H1 (cell line): ENCODE results near the gene VIPR2. TPM values are rescaled to one million over a fixed set of nuclear protein-coding genes. Genes with fewer than 3 reads are reported as not detected.
A peak's percentile ranks its signal among the peaks of the same experiment; 100 is the strongest.

Experiments
- CTCF ChIA-PET: fragments of 300-600 bp; sonication (Branson Sonifier 250); formaldehyde crosslinking; loops from one replicate; lab custom pipeline; 2021; ENCODE audit not compliant: partially characterized antibody; lab: Charles Lee
- POLR2A ChIA-PET: fragments of 300-600 bp; sonication (Branson Sonifier 250); formaldehyde crosslinking; loops from one replicate; lab custom pipeline; 2021; ENCODE audit warnings: inconsistent platforms; ENCODE audit not compliant: partially characterized antibody; lab: Charles Lee
- DNase-seq, 2 experiments: peaks; one replicate each; pipeline versions ENCODE4 v3.0.0 to v3.0.0-alpha.2; 2010 to 2022; ENCODE audit warnings: low spot score in 2 of 2, low read depth in 1 of 2, mixed read lengths in 1 of 2
- FAIRE-seq: peaks from 2 replicates; lab custom pipeline; 2011; peaks lifted over from hg19 to GRCh38; lab: Jason Lieb, UNC
- H2AFZ ChIP-seq: 2 replicates; pipeline ENCODE4 v1.8.1; 2012; ENCODE audit warnings: low read length, inconsistent platforms
- H2AK5ac ChIP-seq: 2 replicates; pipeline ENCODE4 v1.6.1; 2013; ENCODE audit warnings: low read depth, low read length
- H2BK120ac ChIP-seq: replicated peaks from 2 replicates; pipeline ENCODE3; 2013; ENCODE audit warnings: low read depth, low read length, inconsistent platforms
- H2BK12ac ChIP-seq: 2 replicates; pipeline ENCODE4 v1.6.1; 2013; ENCODE audit warnings: low read depth, low read length
- H2BK15ac ChIP-seq: 2 replicates; pipeline ENCODE4 v1.6.1; 2013; ENCODE audit warnings: low read length
- H2BK20ac ChIP-seq: 2 replicates; pipeline ENCODE4 v1.6.1; 2013; ENCODE audit warnings: low read length
- H2BK5ac ChIP-seq: 2 replicates; pipeline ENCODE4 v1.6.1; 2013; ENCODE audit warnings: low read depth, low read length
- H3K14ac ChIP-seq: 2 replicates; pipeline ENCODE4 v1.6.1; 2013; ENCODE audit warnings: inconsistent platforms; ENCODE audit not compliant: insufficient read length
- H3K18ac ChIP-seq: 2 replicates; pipeline ENCODE4 v1.6.1; 2013; ENCODE audit warnings: low read length; ENCODE audit errors: extremely low read depth
- H3K23ac ChIP-seq: 2 replicates; pipeline ENCODE4 v1.6.1; 2013; ENCODE audit warnings: inconsistent platforms; ENCODE audit not compliant: insufficient read length
- H3K23me2 ChIP-seq: 2 replicates; pipeline ENCODE4 v1.6.1; 2013; ENCODE audit warnings: low read depth, low read length
- H3K27ac ChIP-seq: 2 replicates; pipeline ENCODE4 v1.6.1; 2011; ENCODE audit warnings: low read depth, low read length, inconsistent platforms
- H3K27me3 ChIP-seq, 4 experiments: replicated peaks in 1 of 4; 1 replicate in 1 of 4; 2 replicates in 3 of 4; pipeline versions ENCODE4 v1.6.1 to v1.8.1; 2011 to 2013; ENCODE audit warnings: low read length in 3 of 4, mild to moderate bottlenecking in 3 of 4, inconsistent platforms in 2 of 4, mixed read lengths in 2 of 4, moderate library complexity in 1 of 4; ENCODE audit not compliant: control insufficient read depth in 3 of 4, insufficient read depth in 3 of 4; ENCODE audit errors: extremely low read depth in 1 of 4
- H3K36me3 ChIP-seq, 4 experiments: 2 replicates each; pipeline versions ENCODE4 v1.6.1 to v1.8.1; 2011 to 2013; ENCODE audit warnings: mild to moderate bottlenecking in 4 of 4, low read length in 3 of 4, moderate library complexity in 2 of 4, control low read depth in 1 of 4, inconsistent platforms in 1 of 4; ENCODE audit not compliant: insufficient read depth in 4 of 4, control insufficient read depth in 2 of 4
- H3K4ac ChIP-seq: replicated peaks from 2 replicates; pipeline ENCODE3; 2013; ENCODE audit warnings: low read length, low read depth, mixed read lengths, inconsistent platforms; ENCODE audit not compliant: insufficient read length
- H3K4me1 ChIP-seq, 4 experiments: replicated peaks in 1 of 4; 1 replicate in 1 of 4; 2 replicates in 3 of 4; pipeline versions ENCODE4 v1.6.1 to v1.8.1; 2011 to 2013; ENCODE audit warnings: low read length in 3 of 4, inconsistent platforms in 2 of 4, mixed read lengths in 1 of 4; ENCODE audit not compliant: insufficient read depth in 4 of 4, control insufficient read depth in 3 of 4
- H3K4me2 ChIP-seq, 2 experiments: 2 replicates each; pipeline versions ENCODE4 v1.6.1 to v1.8.1; 2011 to 2013; ENCODE audit warnings: low read depth in 2 of 2, low read length in 2 of 2, control low read depth in 1 of 2, inconsistent platforms in 1 of 2, mild to moderate bottlenecking in 1 of 2; ENCODE audit not compliant: insufficient read depth in 1 of 2
- H3K4me3 ChIP-seq, 4 experiments: fragments of 200-600, 300-600 bp in 1 of 4; sonication (generic), shearing (Covaris generic), sonication (Bioruptor Twin) in 1 of 4; 2 replicates each; pipeline versions ENCODE4 v1.5.1 to v1.8.1; 2011 to 2016; ENCODE audit warnings: low read length in 4 of 4, low read depth in 3 of 4, control low read depth in 2 of 4, inconsistent platforms in 2 of 4, mild to moderate bottlenecking in 2 of 4, mixed read lengths in 1 of 4, moderate library complexity in 1 of 4; ENCODE audit not compliant: insufficient read depth in 2 of 4; ENCODE audit errors: extremely low read depth in 1 of 4
- H3K56ac ChIP-seq: replicated peaks from 2 replicates; pipeline ENCODE3; 2013; ENCODE audit warnings: low read depth, mild to moderate bottlenecking, mixed read lengths, low read length, inconsistent platforms; ENCODE audit not compliant: insufficient read length
- H3K79me1 ChIP-seq: 2 replicates; pipeline ENCODE4 v1.6.1; 2013; ENCODE audit warnings: low read depth, low read length, control low read depth
- H3K79me2 ChIP-seq, 2 experiments: 2 replicates each; pipeline versions ENCODE4 v1.6.1 to v1.8.1; 2012 to 2013; ENCODE audit warnings: low read length in 2 of 2, mild to moderate bottlenecking in 2 of 2, inconsistent platforms in 1 of 2; ENCODE audit not compliant: insufficient read depth in 2 of 2, control insufficient read depth in 1 of 2
- H3K9ac ChIP-seq, 4 experiments: replicated peaks in 1 of 4; 1 replicate in 1 of 4; 2 replicates in 3 of 4; pipeline versions ENCODE4 v1.6.1 to v1.8.1; 2011 to 2013; ENCODE audit warnings: low read depth in 3 of 4, low read length in 3 of 4, control low read depth in 2 of 4, mild to moderate bottlenecking in 2 of 4, moderate library complexity in 2 of 4, inconsistent platforms in 1 of 4; ENCODE audit errors: extremely low read depth in 1 of 4
- H3K9me3 ChIP-seq, 2 experiments: 2 replicates each; pipeline versions ENCODE4 v1.6.1 to v1.8.1; 2012 to 2013; ENCODE audit warnings: mild to moderate bottlenecking in 2 of 2, moderate library complexity in 2 of 2, control low read depth in 1 of 2, inconsistent platforms in 1 of 2, low read depth in 1 of 2, low read length in 1 of 2, mixed read lengths in 1 of 2; ENCODE audit not compliant: insufficient read depth in 2 of 2
- H4K20me1 ChIP-seq, 2 experiments: replicated peaks in 1 of 2; 2 replicates each; pipeline versions ENCODE3 to v1.8.1; 2011 to 2013; ENCODE audit warnings: inconsistent platforms in 2 of 2, low read length in 2 of 2, mild to moderate bottlenecking in 1 of 2; ENCODE audit not compliant: insufficient read depth in 2 of 2, control insufficient read depth in 1 of 2
- H4K5ac ChIP-seq: 2 replicates; pipeline ENCODE4 v1.6.1; 2013; ENCODE audit warnings: low read length, low read depth, mixed read lengths, inconsistent platforms; ENCODE audit not compliant: insufficient read length
- H4K8ac ChIP-seq: 2 replicates; pipeline ENCODE4 v1.8.0; 2013; ENCODE audit warnings: mild to moderate bottlenecking, moderate library complexity, low read length, inconsistent platforms; ENCODE audit not compliant: insufficient read depth; ENCODE audit errors: extremely low read depth
- H4K91ac ChIP-seq: replicated peaks from 2 replicates; pipeline ENCODE3; 2013; ENCODE audit warnings: low read length, mixed read lengths, inconsistent platforms; ENCODE audit not compliant: insufficient read length
- BCL11A ChIP-seq, 2 experiments: IDR thresholded peaks; one replicate each; pipeline ENCODE4 v1.6.1; 2011; ENCODE audit warnings: low read depth in 2 of 2, low read length in 2 of 2, mild to moderate bottlenecking in 2 of 2
- POLR2AphosphoS5 ChIP-seq: IDR thresholded peaks from 2 replicates; pipeline ENCODE4 v1.6.1; 2011; ENCODE audit warnings: low read depth, low read length
- POU5F1 ChIP-seq: IDR thresholded peaks from 2 replicates; pipeline ENCODE4 v1.6.1; 2011; ENCODE audit warnings: low read depth, mild to moderate bottlenecking, low read length, moderate library complexity
- RAD21 ChIP-seq, 2 experiments: IDR thresholded peaks in 1 of 2; conservative IDR thresholded peaks in 1 of 2; 2 replicates each; pipeline ENCODE4 v1.6.1; 2011; ENCODE audit warnings: low read depth in 2 of 2, low read length in 2 of 2, improper control_type of control experiment in 1 of 2, inconsistent platforms in 1 of 2, mild to moderate bottlenecking in 1 of 2, moderate library complexity in 1 of 2
- SIN3A ChIP-seq, 2 experiments: IDR thresholded peaks in 1 of 2; conservative IDR thresholded peaks in 1 of 2; 2 replicates each; pipeline ENCODE4 v1.6.1; 2011 to 2012; ENCODE audit warnings: low read length in 2 of 2, improper control_type of control experiment in 1 of 2, low read depth in 1 of 2, mild to moderate bottlenecking in 1 of 2
- TAF1 ChIP-seq: IDR thresholded peaks from 2 replicates; pipeline ENCODE4 v1.6.1; 2011; ENCODE audit warnings: mild to moderate bottlenecking, low read depth, low read length
- TBP ChIP-seq: IDR thresholded peaks from 2 replicates; pipeline ENCODE4 v1.6.1; 2011; ENCODE audit warnings: low read depth, low read length, improper control_type of control experiment
- WGBS, 2 experiments: shearing (Covaris generic) in 1 of 2; methylation state at CpG; one replicate each; pipeline versions ENCODE4 v1.1.6 to v1.1.7; 2013 to 2015; ENCODE audit warnings: low lambda C conversion rate in 2 of 2, mixed read lengths in 2 of 2, inconsistent platforms in 1 of 2, low coverage in 1 of 2, missing lambda C conversion rate in 1 of 2; ENCODE audit not compliant: insufficient replicate concordance in 2 of 2, insufficient coverage in 1 of 2, insufficient read length in 1 of 2; ENCODE audit errors: extremely low coverage in 1 of 2, missing lambda C conversion rate in 1 of 2; 5-methylcytosine and 5-hydroxymethylcytosine counted together
- polyA plus RNA-seq, 7 experiments: library from polyadenylated mRNA; depleted of rRNA in 3 of 7; stranded (reverse) in 5 of 7; unstranded in 2 of 7; fragments of >200 nt in 5 of 7; fragments of 200-250 nt in 2 of 7; gene quantifications; 1 replicate in 5 of 7; 2 replicates in 1 of 7; 4 replicates in 1 of 7; pipeline versions ENCODE4 v1.2.1 to v1.2.3, GENCODE V29; 2011 to 2013; ENCODE audit warnings: missing spikeins in 2 of 7, mixed read lengths in 2 of 7
- total RNA-seq: library from RNA; stranded (reverse); fragmentation: NEBNext Ultra II Directional; extraction: Animal tissue kit (Norgen Biotek cat#: 25700); gene quantifications from 2 replicates; pipeline ENCODE4 v1.2.1, GENCODE V29; 2021
- TF ChIP-seq, protein P1 (sequence below), 3 experiments: IDR thresholded peaks; 1 replicate in 2 of 3; 2 replicates in 1 of 3; pipeline versions ENCODE4 v1.5.1 to v1.6.1; 2011; ENCODE audit warnings: low read length in 3 of 3, mild to moderate bottlenecking in 3 of 3, inconsistent platforms in 2 of 3, low read depth in 1 of 3, moderate library complexity in 1 of 3; ENCODE audit not compliant: insufficient read depth in 1 of 3; ENCODE audit errors: control extremely low read depth in 1 of 3
- TF ChIP-seq, protein P2 (sequence below): IDR thresholded peaks from 2 replicates; pipeline ENCODE4 v1.6.1; 2011; ENCODE audit warnings: low read depth, mild to moderate bottlenecking, low read length; ENCODE audit not compliant: insufficient read depth

Gene VIPR2
- total and polyA plus RNA-seq, 2 of the 8 experiments (the other 6 are each of a cell fraction or from before 2014, with no cell fraction given) = 2.4 to 6.3 TPM

- Histone ChIP-seq H3K9me3 (peaks cover 0 to 3% of the 10 kb centered on the region in 2 experiments; a peak in 1 of 4 replicates), H2BK20ac (no peak overlapping the region), H3K9ac (no peak overlapping the region), H4K8ac (no peak overlapping the region), H3K27me3 (peaks cover under 1 to 5% (median 3%) of the 10 kb centered on the region in 4 experiments; a peak in 6 of 7 replicates), H2AK5ac (no peak overlapping the region), H3K27ac (no peak overlapping the region), H4K91ac (no peak overlapping the region), H3K23ac (no peak overlapping the region), H3K79me1 (no peaks in the 10 kb centered on the region), H3K4me3 (no peak overlapping the region), H3K79me2 (no peaks in the 10 kb centered on the region), H3K56ac (no peak overlapping the region), H4K20me1 (no peaks in the 10 kb centered on the region), H4K5ac (no peak overlapping the region), H2BK120ac (no peak overlapping the region), H3K36me3 (peaks cover 0 to 17% (median 1%) of the 10 kb centered on the region in 4 experiments; a peak in 4 of 8 replicates), H3K4me1 (peaks cover 7 to 25% (median 20%) of the 10 kb centered on the region in 4 experiments), H3K4me2 (no peak overlapping the region), H3K14ac (no peak overlapping the region), H2BK15ac (no peak overlapping the region), H2AFZ (no peak overlapping the region), H2BK12ac (no peak overlapping the region), H3K18ac (no peak overlapping the region), H3K4ac (no peak overlapping the region), H3K23me2 (no peaks in the 10 kb centered on the region), H2BK5ac (no peak overlapping the region)
- ChIA-PET POLR2A (no interaction called here), CTCF (interaction anchor here (1.3 to 1.4 kb wide), 2 partner anchors 29 to 161 kb away, joined by 3 to 5 read pairs; no protein-coding TSS in a partner anchor)
- WGBS, 2 experiments = 86% methylated on average over 11 of the region's 11 CpGs; no CpG with 5 or more reads in 1 of the 2 experiments
- DNase-seq = no peak
- FAIRE-seq = no peak
- no peak for TF ChIP-seq BCL11A (IDR thresholded peaks at IDR 0.05; ENCODE audit: low read depth in 2 of 2, low read length in 2 of 2)
- no peak for TF ChIP-seq POU5F1
- no peak for TF ChIP-seq TAF1
- TF ChIP-seq, protein P1, sequence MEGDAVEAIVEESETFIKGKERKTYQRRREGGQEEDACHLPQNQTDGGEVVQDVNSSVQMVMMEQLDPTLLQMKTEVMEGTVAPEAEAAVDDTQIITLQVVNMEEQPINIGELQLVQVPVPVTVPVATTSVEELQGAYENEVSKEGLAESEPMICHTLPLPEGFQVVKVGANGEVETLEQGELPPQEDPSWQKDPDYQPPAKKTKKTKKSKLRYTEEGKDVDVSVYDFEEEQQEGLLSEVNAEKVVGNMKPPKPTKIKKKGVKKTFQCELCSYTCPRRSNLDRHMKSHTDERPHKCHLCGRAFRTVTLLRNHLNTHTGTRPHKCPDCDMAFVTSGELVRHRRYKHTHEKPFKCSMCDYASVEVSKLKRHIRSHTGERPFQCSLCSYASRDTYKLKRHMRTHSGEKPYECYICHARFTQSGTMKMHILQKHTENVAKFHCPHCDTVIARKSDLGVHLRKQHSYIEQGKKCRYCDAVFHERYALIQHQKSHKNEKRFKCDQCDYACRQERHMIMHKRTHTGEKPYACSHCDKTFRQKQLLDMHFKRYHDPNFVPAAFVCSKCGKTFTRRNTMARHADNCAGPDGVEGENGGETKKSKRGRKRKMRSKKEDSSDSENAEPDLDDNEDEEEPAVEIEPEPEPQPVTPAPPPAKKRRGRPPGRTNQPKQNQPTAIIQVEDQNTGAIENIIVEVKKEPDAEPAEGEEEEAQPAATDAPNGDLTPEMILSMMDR (IDR thresholded peaks at IDR 0.05; ENCODE audit: control extremely low read depth in 1 of 3, insufficient read depth in 1 of 3, low read depth in 1 of 3, low read length in 3 of 3) = peak in 2 of 3 experiments; percentile 20 to 35; a peak in 2 of 4 replicates
- TF ChIP-seq TBP = no peak
- TF ChIP-seq, protein P2, sequence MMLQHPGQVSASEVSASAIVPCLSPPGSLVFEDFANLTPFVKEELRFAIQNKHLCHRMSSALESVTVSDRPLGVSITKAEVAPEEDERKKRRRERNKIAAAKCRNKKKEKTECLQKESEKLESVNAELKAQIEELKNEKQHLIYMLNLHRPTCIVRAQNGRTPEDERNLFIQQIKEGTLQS = no peak
- no peak for TF ChIP-seq POLR2AphosphoS5
- TF ChIP-seq SIN3A (conservative IDR thresholded peaks at IDR 0.05 in 1 of 2, IDR thresholded peaks at IDR 0.05 in 1 of 2; ENCODE audit: low read depth in 1 of 2, low read length in 2 of 2) = no peak
- peak in 1 of 2 experiments; percentile 40; a peak in 2 of 4 replicates for TF ChIP-seq RAD21 (IDR thresholded peaks at IDR 0.05 in 1 of 2, conservative IDR thresholded peaks at IDR 0.05 in 1 of 2; ENCODE audit: low read depth in 2 of 2, low read length in 2 of 2)
Measured at GRCh38 chr7:159137906-159138305, 6.8 kb downstream of the VIPR2 start.
